ENCODE results near the gene PTPRD. TPM values are rescaled to one million over a fixed set of nuclear protein-coding genes. Genes with fewer than 3 reads are reported as not detected.

Gene PTPRD
- total and polyA plus RNA-seq, 2 experiments from 2014 or later = 11.5 to 58.0 TPM

DNA sequence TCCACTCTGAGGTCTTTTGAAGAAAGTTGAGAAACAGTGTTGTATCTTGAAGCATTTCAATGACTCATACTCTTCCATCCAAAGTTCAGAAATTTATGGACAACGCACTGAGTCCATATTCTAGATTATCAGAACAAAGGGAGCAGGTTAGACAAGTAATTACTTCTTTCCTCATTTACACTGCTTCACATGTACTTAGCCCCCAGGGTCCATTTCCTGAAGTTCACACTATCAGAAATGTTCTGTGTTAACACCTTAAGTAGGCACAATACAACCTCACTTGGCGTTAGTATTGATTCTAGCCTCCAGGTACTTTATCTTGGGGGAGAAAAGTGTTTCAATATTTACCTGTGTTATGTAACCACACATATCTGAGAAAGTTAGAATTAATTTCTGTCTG is 2325.3 kb downstream of the PTPRD start (continued):
- TF ChIP-seq, protein P1, sequence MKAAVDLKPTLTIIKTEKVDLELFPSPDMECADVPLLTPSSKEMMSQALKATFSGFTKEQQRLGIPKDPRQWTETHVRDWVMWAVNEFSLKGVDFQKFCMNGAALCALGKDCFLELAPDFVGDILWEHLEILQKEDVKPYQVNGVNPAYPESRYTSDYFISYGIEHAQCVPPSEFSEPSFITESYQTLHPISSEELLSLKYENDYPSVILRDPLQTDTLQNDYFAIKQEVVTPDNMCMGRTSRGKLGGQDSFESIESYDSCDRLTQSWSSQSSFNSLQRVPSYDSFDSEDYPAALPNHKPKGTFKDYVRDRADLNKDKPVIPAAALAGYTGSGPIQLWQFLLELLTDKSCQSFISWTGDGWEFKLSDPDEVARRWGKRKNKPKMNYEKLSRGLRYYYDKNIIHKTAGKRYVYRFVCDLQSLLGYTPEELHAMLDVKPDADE (IDR thresholded peaks at IDR 0.05) = no peak
- no peak for TF ChIP-seq EZH2phosphoT487 (IDR thresholded peaks at IDR 0.05; ENCODE audit: unreplicated experiment)
- no peak for TF ChIP-seq STAT1 (IDR thresholded peaks at IDR 0.05; ENCODE audit: unreplicated experiment)
- TF ChIP-seq EZH2 (IDR thresholded peaks at IDR 0.05; ENCODE audit: low read depth, unreplicated experiment) = no peak
- TF ChIP-seq POLR2AphosphoS5 (IDR thresholded peaks at IDR 0.05; ENCODE audit: low read depth) = no peak

DNA sequence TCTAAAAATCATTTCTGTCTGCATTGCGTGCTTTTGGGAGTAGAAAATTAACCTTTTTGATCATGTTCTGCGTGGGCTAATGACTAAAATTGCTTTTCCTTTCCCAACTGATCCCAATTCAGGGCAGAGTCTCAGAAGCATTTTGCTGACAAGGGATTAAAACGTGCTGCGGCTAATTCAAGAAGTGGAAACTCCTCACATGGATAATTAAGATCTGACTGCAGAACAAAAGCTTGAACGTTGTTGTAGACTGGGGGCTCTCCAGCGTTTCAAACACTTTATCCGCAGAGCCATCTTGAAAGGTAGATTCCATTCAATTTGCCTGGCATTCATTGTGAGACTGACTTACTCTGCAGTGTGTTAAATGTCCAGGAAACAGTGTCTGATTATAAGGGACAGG is 2327.9 kb downstream of the PTPRD start:
- Histone ChIP-seq H4K20me1 (replicated peaks; ENCODE audit: insufficient read depth) (no peaks in the 10 kb centered on the region), H3K27me3 (ENCODE audit: insufficient read depth) (no peaks in the 10 kb centered on the region), H3K4me1 (ENCODE audit: insufficient read depth) (no peaks in the 10 kb centered on the region), H3F3A (replicated peaks; ENCODE audit: low read depth) (no peaks in the 10 kb centered on the region), H3K27ac (ENCODE audit: low read depth) (no peak overlapping the region), H3K4me3 (no peak overlapping the region), H3K79me2 (replicated peaks; ENCODE audit: insufficient read depth) (no peaks in the 10 kb centered on the region), H2AFZ (no peak overlapping the region), H3K4me2 (no peak overlapping the region), H3K9me2 (ENCODE audit: insufficient read depth) (peaks cover 6% of the 10 kb centered on the region; the same call in 1 of the 2 replicates), H3K36me3 (ENCODE audit: insufficient read depth) (no peaks in the 10 kb centered on the region)
- Mint-ChIP-seq H3K4me3 (no peak overlapping the region), H3K36me3 (ENCODE audit: low read depth) (no peaks in the 10 kb centered on the region), H3K9me3 (no peaks in the 10 kb centered on the region), H3K27ac (no peak overlapping the region), H3K4me1 (peaks cover 3% of the 10 kb centered on the region; the same call in 1 of the 3 replicates), H3K27me3 (ENCODE audit: insufficient read depth, low read depth, poor library complexity) (no peaks in the 10 kb centered on the region)
- ATAC-seq (no peak), DNase-seq (ENCODE audit: low spot score) (no peak)
- TF ChIP-seq EZH2 (IDR thresholded peaks at IDR 0.05; ENCODE audit: low read depth, unreplicated experiment) = no peak
- no peak for TF ChIP-seq REST (IDR thresholded peaks at IDR 0.05; ENCODE audit: unreplicated experiment)
- no peak for TF ChIP-seq ZNF114 (CRISPR knock-in tag; IDR thresholded peaks at IDR 0.05)
- no peak for TF ChIP-seq ZNF331 (CRISPR knock-in tag; IDR thresholded peaks at IDR 0.05; ENCODE audit: low read depth)
- TF ChIP-seq, protein P2, sequence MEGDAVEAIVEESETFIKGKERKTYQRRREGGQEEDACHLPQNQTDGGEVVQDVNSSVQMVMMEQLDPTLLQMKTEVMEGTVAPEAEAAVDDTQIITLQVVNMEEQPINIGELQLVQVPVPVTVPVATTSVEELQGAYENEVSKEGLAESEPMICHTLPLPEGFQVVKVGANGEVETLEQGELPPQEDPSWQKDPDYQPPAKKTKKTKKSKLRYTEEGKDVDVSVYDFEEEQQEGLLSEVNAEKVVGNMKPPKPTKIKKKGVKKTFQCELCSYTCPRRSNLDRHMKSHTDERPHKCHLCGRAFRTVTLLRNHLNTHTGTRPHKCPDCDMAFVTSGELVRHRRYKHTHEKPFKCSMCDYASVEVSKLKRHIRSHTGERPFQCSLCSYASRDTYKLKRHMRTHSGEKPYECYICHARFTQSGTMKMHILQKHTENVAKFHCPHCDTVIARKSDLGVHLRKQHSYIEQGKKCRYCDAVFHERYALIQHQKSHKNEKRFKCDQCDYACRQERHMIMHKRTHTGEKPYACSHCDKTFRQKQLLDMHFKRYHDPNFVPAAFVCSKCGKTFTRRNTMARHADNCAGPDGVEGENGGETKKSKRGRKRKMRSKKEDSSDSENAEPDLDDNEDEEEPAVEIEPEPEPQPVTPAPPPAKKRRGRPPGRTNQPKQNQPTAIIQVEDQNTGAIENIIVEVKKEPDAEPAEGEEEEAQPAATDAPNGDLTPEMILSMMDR (conservative IDR thresholded peaks at IDR 0.05; ENCODE audit: low read depth in 2 of 2) = no peak
- TF ChIP-seq, protein P1 (IDR thresholded peaks at IDR 0.05) = no peak
- TF ChIP-seq EZH2phosphoT487 (IDR thresholded peaks at IDR 0.05; ENCODE audit: unreplicated experiment) = no peak
- no peak for TF ChIP-seq JUNB (IDR thresholded peaks at IDR 0.05; ENCODE audit: unreplicated experiment)
- no peak for TF ChIP-seq CREB1 (CRISPR knock-in tag; IDR thresholded peaks at IDR 0.05; ENCODE audit: low read depth)
